ENCODE data around the gene SPATA2.

GRCh38 chr20:49882171-49882970, 33.0 kb downstream of the SPATA2 start:
- TF ChIP-seq, protein P1, sequence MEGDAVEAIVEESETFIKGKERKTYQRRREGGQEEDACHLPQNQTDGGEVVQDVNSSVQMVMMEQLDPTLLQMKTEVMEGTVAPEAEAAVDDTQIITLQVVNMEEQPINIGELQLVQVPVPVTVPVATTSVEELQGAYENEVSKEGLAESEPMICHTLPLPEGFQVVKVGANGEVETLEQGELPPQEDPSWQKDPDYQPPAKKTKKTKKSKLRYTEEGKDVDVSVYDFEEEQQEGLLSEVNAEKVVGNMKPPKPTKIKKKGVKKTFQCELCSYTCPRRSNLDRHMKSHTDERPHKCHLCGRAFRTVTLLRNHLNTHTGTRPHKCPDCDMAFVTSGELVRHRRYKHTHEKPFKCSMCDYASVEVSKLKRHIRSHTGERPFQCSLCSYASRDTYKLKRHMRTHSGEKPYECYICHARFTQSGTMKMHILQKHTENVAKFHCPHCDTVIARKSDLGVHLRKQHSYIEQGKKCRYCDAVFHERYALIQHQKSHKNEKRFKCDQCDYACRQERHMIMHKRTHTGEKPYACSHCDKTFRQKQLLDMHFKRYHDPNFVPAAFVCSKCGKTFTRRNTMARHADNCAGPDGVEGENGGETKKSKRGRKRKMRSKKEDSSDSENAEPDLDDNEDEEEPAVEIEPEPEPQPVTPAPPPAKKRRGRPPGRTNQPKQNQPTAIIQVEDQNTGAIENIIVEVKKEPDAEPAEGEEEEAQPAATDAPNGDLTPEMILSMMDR (conservative IDR thresholded peaks at IDR 0.05; ENCODE audit: low read length) = no peak
- no peak for TF ChIP-seq EZH2phosphoT487 (IDR thresholded peaks at IDR 0.05; ENCODE audit: borderline replicate concordance)
